GM19468 (cell line): ENCODE data around the gene ANKRD36.
"Not testable (repeated sequence)": the region's sequence is repeated elsewhere in the genome, so short reads cannot be mapped to it uniquely, and the experiment has no call there.

Experiments
- ATAC-seq: cut with Tn5 transposase; IDR thresholded peaks from one replicate; pipeline ENCODE4 v1.9.1; 2021; ENCODE audit warnings: mild to moderate bottlenecking, moderate library complexity, moderate number of reproducible peaks; ENCODE audit not compliant: unreplicated experiment; ENCODE audit errors: extremely low read depth

ANKRD36 gene

GRCh38 chr2:97112320-97113049, 468 bp upstream of the ANKRD36 start:
- ATAC-seq = not testable (repeated sequence)

- ATAC-seq = not testable (repeated sequence)
Observed at GRCh38 chr2:97113882-97114255, 916 bp downstream of the ANKRD36 start.

- ATAC-seq = not testable (repeated sequence)
Observed at GRCh38 chr2:97129090-97129489, 16.1 kb downstream of the ANKRD36 start.

- not testable (repeated sequence) for ATAC-seq
Observed at GRCh38 chr2:97144016-97144415, 31.1 kb downstream of the ANKRD36 start.

- not testable (repeated sequence) for ATAC-seq
Observed at GRCh38 chr2:97166548-97166947, 53.6 kb downstream of the ANKRD36 start.

- not testable (repeated sequence) for ATAC-seq
Observed at GRCh38 chr2:97167938-97168337, 55.0 kb downstream of the ANKRD36 start.

GRCh38 chr2:97168583-97168982, 55.6 kb downstream of the ANKRD36 start:
- not testable (repeated sequence) for ATAC-seq

GRCh38 chr2:97180391-97180790, 67.4 kb downstream of the ANKRD36 start:
- ATAC-seq = not testable (repeated sequence)

GRCh38 chr2:97195349-97195748, 82.4 kb downstream of the ANKRD36 start:
- not testable (repeated sequence) for ATAC-seq

- ATAC-seq = not testable (repeated sequence)
Observed at GRCh38 chr2:97197251-97197650, 84.3 kb downstream of the ANKRD36 start.

- ATAC-seq = not testable (repeated sequence)
Observed at GRCh38 chr2:97200887-97201286, 87.9 kb downstream of the ANKRD36 start.

- ATAC-seq = not testable (repeated sequence)
Observed at GRCh38 chr2:97202643-97203250, 89.8 kb downstream of the ANKRD36 start.

GRCh38 chr2:97210325-97210724, 97.4 kb downstream of the ANKRD36 start:
- ATAC-seq = no peak

GRCh38 chr2:97215025-97215424, 102.1 kb downstream of the ANKRD36 start:
- ATAC-seq = not testable (repeated sequence)

GRCh38 chr2:97230848-97231585, 118.1 kb downstream of the ANKRD36 start:
- not testable (repeated sequence) for ATAC-seq

GRCh38 chr2:97232981-97233380, 120.0 kb downstream of the ANKRD36 start:
- ATAC-seq = not testable (repeated sequence)

GRCh38 chr2:97233660-97234295, 120.8 kb downstream of the ANKRD36 start:
- ATAC-seq = not testable (repeated sequence)

GRCh38 chr2:97261192-97261591, 148.2 kb downstream of the ANKRD36 start:
- not testable (repeated sequence) for ATAC-seq

- ATAC-seq = not testable (repeated sequence)
Observed at GRCh38 chr2:97266449-97266848, 153.5 kb downstream of the ANKRD36 start.

GRCh38 chr2:97267411-97268074, 154.6 kb downstream of the ANKRD36 start:
- ATAC-seq = no peak
